HG03469 (cell line): ENCODE data around the gene TUBGCP3.
"Not testable (repeated sequence)": the region's sequence is repeated elsewhere in the genome, so short reads cannot be mapped to it uniquely, and the experiment has no call there.

Experiments
- ATAC-seq: cut with Tn5 transposase; IDR thresholded peaks from one replicate; pipeline ENCODE4 v1.9.1; 2021; ENCODE audit warnings: mild to moderate bottlenecking, moderate library complexity, moderate number of reproducible peaks; ENCODE audit not compliant: unreplicated experiment

TUBGCP3 gene

DNA sequence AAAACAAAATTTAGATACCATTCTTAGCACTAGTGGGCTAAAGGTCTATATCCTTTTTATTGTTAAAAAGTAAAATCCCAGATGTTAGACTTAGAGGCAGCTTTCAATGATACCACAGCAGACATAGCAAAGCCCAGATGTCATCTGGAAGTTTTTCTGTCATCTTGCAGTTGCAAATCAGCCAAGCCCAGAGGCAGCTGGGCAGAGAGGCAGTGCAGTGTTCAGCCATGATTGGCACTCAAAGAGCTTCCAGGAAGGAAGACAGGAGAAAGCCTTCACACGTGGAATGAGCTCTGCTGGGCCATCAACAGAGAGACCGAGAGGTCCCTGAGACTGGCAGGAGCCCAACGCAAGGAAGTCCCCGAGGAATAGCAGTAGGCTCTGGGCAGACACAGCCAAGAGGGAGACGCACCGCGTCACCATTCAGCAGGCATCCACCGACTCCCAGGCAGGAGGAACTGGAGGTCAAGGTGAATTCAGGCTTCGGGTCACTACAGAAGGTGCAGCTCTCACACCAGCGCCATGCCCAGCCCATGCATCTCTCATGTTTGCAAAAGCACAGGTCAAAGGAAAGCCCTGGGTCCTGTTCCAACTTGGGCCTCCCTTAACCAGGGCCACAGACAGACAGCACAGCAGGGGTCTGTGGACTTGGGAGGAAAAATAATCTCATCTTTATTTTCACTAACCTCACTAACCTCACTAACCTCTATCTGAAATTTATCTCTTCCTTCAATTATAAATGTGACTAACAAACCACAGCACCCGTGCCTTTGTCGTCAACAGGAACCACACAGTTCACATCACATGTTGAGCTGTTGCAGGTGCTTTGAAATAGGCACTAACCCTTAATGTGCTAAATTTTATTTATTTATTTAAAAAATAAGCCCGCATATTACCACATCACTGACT, 54.9 kb downstream of the TUBGCP3 start:
- ATAC-seq: no peak

DNA sequence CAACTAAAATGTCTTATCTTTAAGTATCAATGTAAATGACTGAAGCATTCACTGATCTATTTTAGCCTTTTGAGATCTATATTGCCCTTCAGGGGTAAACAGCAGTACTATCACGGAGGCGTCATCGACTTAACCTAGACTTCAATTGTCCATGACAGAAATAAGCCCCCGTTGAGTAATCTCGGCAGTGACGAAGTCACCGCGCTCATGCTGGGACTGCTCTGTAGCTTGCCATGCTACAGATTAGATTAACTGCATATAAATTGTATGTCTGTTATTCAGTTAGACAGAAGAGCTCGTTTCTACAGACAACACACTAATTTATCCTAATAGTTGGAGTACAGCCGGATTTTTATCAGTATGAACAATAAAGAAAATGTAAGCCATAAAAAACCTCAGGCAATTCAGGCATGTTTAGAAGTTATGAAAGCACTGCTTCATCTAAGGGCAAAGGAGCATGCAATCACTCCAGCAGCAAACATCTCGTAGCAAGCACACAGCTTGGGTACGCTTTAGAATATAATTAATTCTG, 56.6 kb downstream of the TUBGCP3 start:
- no peak for ATAC-seq

DNA sequence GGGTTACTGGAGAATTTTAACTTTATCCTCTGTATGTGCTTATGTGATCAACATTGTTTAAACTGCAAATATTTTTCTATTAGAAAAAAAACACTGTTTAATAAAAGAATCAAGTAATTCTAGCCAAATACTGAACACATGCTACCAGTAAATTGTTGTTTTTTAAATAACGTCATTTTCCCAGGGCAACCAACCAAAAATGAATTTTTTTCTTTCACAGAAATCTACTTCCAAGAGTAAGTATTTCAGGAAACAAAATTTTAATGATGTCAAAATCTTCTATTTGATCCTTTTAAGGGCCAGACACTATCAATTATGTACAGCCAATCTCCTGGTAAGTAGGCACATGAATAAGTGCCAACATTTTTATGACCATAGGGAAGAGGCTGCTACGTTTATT, 57.1 kb downstream of the TUBGCP3 start:
- no peak for ATAC-seq

DNA sequence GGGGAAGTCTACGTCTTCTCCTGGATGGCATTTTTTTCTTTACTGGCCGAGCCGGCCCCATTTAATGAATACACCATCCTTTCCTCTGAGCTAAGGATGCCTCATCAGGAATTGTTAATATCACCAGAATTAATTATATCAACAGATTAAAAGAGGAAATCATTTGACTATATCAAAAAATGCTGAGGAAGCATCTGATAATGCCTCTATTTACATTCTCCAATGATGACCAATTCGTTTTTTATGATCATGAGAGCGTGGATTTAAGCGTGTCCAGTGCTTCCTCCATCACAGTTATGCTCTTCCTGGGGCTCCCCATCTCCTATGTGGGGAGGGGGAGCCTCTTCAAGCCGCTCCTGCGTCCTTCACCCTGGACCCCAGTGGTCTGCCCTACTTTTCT, 58.7 kb downstream of the TUBGCP3 start:
- no peak for ATAC-seq

DNA sequence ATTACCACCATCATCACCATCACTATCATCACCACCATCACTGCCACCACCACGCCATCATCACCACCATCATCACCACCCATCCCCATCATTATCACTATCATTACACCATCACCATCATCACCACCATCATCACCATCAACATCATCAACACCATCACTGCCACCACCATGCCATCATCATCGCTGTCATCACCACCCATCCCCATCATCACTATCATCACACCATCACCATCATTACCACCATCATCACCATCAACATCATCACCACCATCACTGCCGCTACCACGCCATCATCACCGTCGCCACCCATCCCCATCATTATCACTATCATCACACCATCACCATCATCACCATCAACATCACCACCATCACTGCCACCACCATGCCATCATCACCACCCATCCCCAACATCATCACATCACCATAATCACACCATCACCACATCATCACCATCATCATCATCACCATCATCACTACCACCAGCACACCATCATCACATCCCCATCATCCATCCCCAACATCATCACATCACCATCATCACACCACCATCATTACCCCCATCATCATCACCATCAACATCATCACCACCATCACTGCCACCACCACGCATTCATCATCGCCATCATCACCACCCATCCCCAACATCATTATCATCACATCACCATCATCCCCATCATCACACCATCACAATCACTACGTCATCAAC, 61.7 kb downstream of the TUBGCP3 start:
- no peak for ATAC-seq

DNA sequence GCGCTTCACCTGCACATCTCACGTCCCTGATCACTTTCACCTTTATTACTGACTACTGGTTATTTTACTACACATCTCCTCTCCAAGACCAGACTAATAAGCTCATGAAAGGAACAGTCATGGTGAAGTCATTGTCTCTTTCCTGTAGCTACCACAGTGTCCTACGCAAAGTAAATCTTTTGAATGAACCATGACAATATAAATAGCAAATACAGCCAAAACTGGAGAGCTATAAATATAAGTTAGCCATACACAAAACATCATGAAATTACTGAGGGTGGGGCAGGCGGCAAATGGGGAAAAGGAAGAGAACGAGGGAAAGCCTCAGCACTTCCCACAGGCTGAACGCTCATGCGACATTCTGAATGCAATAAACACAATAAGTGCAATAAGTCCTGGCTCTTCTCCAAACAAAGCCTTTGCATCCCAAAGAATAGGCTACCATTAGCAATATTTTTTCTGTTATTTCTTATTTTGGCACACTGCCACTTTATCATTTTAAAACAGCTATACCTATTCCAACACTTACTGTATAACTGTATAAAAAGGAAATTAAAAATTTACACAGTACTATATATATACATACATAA, 62.5 kb downstream of the TUBGCP3 start:
- ATAC-seq: no peak

DNA sequence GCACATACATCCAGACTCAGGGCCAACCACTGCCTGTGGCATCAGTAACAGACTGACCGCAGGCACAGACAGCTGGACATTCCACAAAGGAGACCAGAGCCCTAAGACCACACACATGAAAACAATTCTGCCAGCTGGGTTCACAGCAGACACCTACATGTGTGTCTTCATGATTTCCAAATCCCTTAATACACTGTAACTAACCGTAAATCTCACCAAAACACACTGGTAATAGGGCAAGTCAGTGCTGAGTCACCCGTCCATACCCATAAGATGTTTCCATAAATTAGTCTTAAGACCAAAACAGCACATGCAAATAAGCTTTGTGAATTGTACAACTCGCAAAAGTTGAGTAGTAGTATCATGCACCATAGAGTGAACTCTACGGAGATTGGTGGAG, 65.4 kb downstream of the TUBGCP3 start:
- no peak for ATAC-seq

DNA sequence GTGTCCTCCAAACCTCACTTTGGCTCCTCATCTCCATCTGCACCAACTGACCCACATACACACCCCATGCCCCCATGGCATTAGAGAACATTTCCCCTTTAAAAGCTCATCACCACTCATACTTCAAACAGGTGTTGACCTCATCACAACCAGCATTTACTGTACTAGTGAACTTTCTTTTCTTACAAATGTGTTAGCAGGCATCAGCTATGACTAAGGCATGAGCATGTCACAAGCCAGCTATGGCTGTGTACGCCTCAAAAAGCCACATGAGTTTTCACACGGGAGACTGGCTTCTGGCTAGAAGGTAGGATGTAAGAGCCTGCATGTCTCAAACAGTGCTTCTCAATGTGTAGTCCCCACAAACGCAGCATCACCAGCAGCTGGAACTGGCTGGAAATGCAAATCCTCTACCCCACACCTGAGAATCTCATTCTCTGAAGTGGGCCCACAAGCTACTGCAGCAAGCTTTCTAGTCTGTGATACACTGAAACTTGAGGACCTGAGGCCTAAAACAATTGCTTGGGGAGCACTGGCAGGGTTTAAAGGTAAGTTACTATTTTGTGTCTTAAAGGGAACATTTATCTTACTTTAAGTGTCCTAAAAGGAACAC, 66.8 kb downstream of the TUBGCP3 start:
- ATAC-seq: no peak

DNA sequence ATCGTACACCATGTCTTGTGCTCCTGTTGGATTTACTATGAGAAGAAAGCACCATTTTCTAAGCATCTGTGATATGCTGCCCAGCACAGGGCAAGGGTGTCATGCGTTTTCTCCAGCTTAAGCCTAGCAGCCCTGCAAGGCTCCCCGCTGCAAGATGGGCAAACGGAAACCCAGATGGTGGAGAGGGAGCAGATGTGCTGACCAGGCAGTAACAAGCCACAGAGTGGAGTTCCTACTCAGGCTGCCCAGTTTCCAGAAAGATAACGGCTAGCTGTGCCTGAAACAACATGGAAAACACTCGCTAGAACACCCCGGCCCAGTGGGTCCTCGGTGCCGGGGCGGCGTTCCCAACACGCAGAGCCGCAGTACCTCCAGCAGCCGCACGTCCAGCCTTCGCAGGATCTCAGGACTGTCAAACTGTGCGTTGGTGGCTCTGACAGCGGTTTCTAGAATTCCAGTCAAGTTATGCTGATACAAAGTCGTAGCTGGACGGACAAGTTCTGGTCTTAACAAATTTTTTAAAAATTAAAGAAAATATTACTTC, 68.4 kb downstream of the TUBGCP3 start:
- no peak for ATAC-seq

DNA sequence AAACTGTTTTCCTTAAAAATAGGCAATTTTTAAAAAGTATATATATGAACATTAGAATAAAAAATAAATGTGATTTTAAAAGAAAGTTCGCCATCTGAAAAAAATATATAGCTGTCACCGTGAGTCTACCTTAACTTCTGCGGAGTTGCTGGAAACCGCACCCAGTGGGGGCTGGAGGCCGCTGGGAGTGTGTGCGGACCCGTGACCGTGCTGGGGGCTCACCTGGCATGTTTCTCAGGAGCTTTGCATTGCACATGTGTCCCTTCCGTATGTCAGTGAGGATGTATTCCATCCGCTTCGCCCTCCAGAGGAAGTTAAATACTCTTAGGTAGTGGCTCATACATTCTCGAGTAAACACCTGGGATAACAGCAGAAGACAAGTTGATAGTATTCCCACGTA, 71.7 kb downstream of the TUBGCP3 start:
- no peak for ATAC-seq

DNA sequence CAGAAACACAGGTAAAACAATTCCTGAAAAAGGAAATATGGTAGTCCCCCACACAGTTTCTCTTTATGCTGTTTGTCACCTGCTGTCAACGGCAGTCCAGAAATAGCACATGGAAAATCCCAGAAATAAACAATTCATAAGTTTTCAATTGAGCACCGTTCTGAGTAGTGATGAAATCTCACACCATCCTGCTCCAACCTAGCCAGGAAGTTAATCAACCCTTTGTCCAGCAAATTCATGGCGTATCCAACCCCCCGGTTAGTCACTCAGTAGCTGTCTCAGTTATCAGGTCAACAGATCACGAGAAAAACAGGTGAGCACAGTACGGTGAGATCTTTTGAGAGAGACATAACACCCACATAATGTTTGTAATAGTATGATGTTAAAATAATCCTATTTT, 74.2 kb downstream of the TUBGCP3 start:
- no peak for ATAC-seq

DNA sequence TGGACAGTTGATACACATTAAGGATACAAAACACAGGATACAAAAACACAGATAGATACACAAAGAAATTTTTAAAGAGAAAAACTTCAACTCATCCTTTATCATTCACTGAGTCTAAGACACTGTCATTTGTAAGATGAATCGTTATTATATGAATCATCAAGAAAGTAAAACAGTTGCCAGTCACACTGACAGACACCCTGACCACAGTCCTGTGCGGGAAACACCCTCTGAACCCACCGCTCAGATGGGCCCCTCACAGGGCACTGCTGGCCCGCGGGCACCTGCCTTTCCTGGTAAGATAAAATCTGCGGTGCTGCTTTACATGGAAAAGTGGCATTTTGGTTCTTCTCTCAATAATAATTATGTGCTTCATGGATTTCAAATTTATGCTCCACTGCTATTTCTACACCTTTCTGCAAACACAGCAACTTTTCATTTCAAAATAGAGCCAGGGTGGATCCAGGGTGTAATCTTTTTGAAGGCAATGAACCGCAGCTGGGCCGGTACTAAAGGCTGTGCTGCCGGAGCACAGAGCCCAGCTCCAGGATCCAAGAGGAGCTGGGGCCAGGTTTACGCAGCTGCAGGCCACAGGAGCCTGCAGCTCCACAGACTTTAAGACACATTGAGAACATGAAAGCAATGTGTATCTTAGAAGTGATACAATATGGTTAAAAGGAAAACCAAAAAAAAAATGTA, 76.8 kb downstream of the TUBGCP3 start:
- ATAC-seq: no peak

DNA sequence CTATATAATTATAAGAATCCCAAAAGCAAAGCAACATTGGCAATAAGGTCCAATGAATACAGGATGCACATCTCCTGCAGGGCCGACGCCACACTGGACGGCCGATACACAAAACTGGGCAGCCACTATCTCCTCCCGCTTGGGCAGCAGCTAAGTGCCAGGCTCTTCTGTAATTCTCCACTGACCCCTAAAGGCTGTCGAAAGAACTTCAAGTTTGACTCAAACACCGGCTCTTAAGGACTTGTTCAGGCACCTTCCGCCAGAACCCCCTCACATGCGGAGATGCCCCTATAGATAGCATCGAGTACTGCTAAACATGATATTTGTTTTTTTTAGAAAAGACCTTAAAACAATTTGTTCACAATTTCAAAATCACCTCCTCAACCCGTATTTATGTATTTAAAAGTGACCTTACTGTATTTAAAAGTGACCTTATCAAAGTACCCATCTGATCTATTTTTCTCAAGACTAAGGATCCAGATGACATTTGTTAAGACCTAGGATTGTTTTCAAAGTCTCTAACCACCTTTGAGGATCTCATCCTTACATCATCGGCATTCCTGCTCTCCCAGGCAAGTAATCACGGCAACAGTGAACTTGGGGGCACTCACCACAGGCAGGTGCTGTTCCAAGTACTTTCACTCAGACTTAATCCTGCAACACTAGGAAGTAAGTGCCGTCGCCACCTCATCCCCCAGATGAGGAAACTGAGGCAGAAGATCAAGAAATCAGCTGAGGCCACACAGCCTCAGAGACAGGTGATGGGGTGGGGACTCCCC, 77.8 kb downstream of the TUBGCP3 start:
- no peak for ATAC-seq

DNA sequence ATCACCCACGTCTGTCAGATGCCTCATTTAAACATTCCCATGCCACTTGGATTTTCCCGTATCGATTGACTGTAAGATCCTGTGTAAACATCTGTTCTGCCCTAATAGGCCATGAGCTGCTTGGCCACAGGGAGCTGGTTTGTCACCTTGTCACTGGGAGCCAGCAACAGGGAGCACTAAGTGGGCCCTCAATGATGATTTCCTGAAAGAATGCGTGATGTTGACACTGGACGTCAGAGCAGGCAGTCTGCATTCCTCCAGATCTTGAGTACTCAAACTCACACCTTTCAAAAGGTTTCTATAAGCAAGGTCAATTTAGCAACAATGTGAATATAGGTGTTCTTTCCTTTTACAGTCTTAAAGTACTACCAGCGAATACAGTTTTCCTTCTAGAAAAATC, 78.8 kb downstream of the TUBGCP3 start:
- ATAC-seq: no peak

DNA sequence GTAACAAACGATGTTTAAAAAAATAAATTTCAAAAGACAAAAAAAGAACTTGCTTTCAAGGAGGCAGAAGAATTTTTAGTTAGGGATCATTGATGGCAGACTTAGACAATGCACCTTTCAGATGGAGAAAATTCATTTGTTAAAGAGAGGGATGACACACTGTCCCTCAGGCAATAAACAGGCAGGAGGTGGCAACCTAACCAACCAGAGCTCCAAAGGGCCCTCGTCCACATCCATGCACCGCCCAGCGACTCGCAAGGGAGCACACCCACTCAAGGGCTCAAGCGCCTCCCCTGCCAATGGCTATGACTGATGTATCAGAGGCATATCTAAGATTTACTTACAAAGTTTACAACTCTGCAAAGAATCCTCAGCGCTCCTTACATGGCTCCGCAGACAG, 81.9 kb downstream of the TUBGCP3 start:
- no peak for ATAC-seq

DNA sequence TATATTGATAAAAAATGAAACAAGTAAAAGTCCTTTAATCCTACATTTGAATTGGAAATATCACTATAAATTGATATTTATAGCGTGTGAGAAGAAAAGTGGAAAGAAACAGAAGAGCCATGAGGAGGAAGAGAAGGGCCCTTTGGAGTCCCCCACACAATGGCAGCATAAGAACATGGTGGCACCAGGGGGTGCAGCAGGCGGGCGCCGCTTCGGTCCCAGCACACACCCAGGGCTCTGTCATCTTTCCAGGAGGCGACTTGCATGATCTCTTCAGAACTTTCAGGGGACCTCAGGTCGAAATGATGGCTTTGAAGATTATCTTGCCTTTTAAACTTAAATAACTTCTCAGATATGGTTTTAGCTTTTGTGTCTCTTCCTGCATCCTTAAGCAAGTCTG, 91.8 kb downstream of the TUBGCP3 start:
- no peak for ATAC-seq

DNA sequence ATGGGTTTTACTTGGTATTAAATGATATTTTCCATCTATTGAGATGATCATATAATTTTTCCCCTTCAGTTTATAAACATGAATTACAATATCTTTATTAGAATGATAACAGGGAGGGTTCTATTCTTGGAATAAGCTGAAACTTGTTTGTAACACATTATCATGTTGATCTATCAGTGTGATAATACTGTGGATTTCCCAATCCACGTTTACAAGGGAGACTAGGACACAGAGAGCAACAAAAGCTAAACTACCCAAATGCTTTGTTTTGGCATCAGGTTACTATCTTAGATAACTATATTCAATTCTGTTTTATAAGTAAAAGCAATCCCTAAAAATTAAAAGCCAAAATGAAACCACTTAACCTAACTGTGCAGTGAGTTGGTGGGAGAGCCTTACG, 92.5 kb downstream of the TUBGCP3 start:
- no peak for ATAC-seq

DNA sequence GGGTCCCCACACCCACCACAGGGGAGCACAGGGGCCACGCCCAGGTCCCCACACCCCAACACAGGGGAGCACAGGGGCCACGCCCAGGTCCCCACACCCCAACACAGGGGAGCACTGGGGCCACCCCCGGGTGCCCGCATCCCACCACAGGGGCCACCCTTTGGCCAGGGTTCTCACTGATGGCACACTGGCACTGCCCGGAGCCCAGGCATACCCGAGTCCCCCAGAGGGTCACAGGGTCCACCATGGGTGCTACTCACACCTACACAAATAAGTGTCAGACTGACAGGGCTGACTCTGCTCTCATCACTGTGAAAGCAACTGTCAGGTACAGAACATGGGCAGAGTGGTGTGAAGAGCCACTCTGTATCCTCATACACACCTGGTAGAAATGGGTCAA, 98.8 kb downstream of the TUBGCP3 start:
- no peak for ATAC-seq

DNA sequence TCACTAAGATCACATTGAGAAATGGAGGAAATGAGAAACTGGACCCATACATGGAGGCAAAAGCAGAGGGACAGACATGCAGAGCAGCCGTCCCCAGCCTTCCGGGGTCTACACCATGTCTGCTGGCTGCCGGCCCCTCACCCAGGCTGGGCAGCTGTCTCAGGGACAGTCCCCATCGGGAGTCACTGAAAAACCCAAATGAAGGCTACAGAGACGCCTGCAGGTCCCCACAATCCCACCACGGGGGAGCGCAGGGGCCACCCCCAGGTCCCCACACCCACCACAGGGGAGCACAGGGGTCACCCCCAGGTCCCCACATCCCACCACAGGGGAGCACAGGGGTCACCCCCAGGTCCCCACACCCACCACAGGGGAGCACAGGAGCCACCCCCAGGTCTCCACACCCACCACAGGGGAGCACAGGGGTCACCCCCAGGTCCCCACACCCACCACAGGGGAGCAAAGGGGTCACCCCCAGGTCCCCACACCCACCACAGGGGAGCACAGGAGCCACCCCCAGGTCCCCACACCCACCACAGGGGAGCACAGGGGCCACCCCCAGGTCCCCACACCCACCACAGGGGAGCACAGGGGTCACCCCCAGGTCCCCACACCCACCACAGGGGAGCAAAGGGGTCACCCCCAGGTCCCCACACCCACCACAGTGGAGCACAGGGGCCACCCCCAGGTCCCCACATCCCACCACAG, 99.5 kb downstream of the TUBGCP3 start:
- ATAC-seq: not testable (repeated sequence)
